DMS53 treated with DMSO at 0.1 percent for 48 hours (cell line): ENCODE results near the gene AGPS.
A peak's percentile ranks its signal among the peaks of the same experiment; 100 is the strongest.
"Not testable (repeated sequence)": the region's sequence is repeated elsewhere in the genome, so short reads cannot be mapped to it uniquely, and the experiment has no call there.

ENCODE experiments used
- DNase-seq: peaks from one replicate; lab custom pipeline; 2025; ENCODE audit not compliant: unreplicated experiment; lab: John Stamatoyannopoulos, UW

The AGPS gene

DNA sequence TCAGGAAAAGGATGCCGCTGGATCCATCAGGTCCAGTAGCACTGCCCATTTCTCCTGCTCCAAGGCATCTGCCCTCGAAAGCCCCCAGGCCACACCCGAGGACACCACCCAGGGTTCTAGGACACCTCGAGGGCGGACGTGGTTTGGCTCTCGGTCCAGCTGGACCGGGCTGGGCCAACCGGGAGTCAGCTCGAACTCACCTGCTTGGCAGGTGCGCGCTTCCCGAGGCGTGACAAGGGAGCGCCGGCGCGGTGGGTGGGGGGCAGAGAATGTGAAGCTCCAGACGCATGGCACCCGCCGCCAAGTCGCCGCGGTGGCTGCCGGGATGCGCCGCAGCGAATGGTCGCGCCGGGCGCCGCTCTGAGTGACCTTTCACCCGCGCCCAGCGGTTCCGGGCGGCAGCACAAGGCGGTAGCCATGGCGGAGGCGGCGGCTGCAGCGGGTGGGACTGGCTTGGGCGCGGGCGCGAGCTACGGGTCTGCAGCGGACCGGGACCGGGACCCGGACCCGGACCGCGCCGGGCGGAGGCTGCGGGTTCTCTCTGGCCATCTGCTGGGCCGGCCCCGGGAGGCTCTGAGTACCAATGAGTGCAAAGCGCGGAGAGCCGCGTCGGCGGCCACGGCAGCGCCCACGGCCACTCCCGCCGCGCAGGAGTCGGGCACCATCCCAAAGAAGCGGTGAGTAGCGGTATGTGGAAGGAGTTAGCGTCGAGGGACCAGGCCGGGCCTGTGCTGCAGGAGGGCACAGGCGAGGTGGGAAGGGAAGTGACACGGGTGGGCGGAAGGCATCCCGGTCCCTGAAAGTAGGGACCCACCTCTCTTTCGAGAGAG, at the start of gene AGPS:
AGPS (plus strand) TSS at position 401 of the 830 bp plus-strand sequence; CDS start at position 418, 17 bp downstream.
- peak; percentile 83 for DNase-seq

GRCh38 chr2:177343773-177344172, 48.8 kb upstream of the AGPS start:
- no peak for DNase-seq

GRCh38 chr2:177344316-177344715, 48.3 kb upstream of the AGPS start:
- no peak for DNase-seq

DNA sequence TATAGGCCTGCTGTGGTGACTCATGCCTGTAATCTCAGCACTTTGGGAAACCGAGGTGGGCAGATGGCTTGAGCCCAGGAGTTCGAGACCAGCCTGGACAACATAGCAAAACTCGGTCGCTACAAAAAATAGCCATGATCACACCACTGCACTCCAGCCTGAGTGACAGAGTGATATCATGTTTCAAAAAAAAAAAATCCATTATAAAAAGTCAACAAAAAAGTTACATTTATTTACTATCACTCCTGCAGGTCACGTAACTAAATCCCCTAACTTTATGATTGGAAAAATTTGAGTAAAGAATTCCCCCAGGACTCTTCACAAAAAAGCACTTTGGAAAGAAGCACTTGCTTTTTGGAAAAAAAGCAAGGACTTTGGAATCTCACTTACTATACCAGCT, 46.4 kb upstream of the AGPS start:
- no peak for DNase-seq

DNA sequence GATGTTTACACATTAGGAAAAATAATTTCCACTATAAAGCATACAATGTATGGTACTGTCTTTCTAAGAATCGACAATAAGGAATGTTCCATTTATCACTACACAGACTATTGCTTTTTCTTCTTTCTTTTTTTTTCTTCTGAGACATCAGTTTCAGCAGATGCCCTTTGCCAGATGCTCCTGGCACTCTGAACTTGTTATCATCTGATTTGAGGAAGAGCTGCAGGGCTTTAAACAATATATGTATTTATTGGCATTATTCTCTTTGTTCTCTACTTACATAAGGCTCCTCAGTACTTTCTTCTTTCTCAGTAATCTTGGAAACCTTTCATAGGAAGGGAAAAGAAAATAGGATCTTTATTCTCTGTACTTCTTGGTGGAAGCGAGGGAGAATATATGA, 45.0 kb upstream of the AGPS start:
- DNase-seq, result no peak

GRCh38 chr2:177348118-177348654, 44.4 kb upstream of the AGPS start:
- DNase-seq, result no peak

DNA sequence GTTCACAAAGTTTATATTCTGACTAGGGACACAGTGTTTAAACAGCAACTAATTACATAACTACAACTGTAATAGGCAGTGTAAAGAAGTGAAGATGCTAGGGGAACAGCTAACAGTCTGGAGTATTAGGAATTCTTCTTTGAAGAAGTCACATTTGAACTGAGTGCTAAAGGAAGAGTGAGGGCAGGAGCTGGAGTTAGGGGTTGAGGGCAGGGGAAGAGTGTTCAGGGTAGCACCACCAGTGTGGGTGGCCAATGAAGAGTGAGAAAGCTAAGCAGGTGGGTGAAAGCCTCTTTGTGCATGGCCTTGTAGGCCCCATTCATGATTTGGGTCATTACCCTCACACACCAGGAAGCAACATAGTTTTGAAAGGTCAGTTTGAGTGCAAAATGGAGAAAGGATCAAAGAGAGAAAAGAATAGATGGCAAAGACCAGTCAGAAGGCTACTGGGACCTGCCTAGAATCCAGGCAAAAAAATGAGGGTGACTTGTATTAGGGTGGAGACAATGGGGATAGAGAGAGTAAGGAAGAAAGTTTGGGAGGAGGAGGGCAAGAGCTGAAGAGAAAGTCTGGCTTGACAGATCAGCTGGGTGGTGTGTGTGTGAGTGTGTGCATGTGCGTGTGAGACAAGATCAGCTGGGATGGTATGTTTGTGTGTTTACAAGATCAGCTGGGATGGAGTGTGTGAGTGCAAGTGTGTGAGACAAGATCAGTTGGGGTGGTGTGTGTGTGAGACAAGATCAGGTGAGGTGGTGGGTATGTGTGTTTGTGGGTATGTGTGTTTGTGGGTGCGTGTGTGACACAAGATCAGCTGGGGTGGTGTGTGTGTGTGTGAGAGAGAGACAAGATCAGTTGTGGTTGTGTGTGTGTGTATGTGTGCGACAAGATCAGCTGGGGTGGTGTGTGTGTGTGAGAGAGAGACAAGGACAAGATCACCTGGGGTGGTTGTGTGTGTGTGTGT, 43.6 kb upstream of the AGPS start:
- DNase-seq, result no peak

DNA sequence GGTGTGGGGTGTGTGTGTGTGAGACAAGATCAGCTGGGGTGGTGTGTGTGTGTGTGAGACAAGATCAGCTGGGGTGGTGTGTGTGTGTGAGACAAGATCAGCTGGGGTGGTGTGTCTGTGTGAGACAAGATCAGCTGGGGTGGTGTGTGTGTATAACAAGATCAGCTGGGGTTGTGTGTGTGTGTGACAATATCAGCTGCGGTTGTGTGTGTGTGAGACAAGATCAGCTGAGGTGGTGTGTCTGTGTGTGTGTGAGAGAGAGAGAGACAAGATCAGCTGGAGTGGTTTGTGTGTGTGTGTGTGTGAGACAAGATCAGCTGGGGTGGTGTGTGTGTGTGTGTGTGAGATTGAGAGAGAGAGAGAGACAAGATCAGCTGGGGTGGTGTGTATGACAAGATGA, 41.9 kb upstream of the AGPS start:
- DNase-seq, result not testable (repeated sequence)

DNA sequence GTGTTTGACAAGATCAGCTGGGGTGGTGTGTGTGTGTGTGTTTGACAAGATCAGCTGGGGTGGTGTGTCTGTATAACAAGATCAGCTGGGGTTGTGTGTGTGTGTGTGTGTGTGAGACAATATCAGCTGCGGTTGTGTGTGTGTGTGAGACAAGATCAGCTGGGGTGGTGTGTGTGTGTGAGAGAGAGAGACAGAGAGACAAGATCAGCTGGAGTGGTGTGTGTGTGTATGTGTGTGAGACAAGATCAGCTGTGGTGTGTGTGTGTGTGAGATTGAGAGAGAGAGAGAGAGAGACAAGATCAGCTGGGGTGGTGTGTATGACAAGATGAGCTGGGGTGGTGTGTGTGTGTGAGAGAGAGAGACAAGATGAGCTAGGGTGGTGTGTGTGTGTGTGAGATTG, 41.5 kb upstream of the AGPS start:
- not testable (repeated sequence) for DNase-seq

DNA sequence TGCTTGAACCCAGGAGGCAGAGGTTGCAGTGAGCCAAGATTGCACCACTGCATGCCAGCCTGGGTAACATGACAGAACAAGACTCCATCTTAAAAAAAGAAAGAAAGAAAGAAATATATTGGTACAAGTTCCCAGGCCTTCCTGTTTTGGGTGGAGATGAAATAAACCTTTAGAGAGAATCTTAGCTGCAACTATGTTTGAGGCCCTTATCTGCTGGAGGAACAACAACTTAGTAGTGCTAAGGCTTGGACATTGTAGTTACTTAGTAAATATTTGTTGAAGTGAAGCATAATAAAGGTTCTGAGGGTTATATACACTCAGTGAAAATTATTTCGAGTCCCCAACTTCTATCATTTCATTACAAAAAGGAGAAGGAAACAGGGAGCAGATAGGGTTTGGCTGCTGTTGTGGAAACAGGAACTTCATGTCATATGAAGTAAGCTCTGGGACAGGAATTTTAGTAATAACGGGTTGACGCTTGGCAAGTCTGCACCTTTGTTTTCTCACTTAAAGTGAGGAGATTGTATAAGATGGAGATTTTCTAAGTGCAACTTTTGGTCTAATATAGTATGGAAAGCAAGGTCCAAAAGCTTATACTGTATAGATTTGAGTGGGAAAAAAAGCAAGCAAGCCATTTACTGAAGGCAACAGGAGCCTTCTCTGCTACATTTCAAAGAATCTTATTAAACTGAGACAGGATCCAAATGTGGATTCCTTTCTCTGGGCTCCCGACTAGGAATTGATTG, 40.0 kb upstream of the AGPS start:
- DNase-seq, result no peak

DNA sequence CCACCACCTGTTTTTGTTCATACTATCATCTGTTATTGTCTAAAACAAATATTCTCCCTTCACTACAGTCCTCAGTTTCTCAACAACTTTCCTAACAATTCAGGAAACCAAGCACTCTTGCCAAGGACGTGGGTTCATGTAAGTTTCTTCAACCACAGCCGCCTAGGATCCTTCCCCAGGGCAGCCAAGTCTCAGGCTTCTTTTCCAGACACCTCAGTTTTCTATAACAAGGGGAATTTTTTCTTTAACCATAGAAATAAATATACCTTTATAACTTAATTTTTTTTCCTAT, 39.4 kb upstream of the AGPS start:
- no peak for DNase-seq

GRCh38 chr2:177354541-177354940, 38.0 kb upstream of the AGPS start:
- not testable (repeated sequence) for DNase-seq

DNA sequence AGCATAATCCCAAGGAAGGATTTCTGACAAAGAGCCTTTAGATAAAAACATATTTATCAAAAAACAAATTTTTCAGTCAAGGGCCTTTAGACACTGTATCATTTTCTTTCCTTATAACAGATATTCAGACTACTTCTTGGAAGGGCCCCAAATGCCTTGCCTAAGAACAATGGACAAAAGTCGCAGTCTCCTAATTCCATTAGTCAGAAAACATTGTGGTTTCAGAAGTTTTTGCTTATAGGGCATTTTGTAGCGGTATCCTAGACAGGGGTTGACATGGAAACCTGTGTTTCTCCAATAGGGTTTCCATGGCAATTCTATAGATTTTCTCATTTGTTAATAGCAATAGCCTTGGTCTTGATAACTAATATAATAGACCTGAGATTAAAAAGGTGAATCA, 36.7 kb upstream of the AGPS start:
- DNase-seq, result no peak

DNA sequence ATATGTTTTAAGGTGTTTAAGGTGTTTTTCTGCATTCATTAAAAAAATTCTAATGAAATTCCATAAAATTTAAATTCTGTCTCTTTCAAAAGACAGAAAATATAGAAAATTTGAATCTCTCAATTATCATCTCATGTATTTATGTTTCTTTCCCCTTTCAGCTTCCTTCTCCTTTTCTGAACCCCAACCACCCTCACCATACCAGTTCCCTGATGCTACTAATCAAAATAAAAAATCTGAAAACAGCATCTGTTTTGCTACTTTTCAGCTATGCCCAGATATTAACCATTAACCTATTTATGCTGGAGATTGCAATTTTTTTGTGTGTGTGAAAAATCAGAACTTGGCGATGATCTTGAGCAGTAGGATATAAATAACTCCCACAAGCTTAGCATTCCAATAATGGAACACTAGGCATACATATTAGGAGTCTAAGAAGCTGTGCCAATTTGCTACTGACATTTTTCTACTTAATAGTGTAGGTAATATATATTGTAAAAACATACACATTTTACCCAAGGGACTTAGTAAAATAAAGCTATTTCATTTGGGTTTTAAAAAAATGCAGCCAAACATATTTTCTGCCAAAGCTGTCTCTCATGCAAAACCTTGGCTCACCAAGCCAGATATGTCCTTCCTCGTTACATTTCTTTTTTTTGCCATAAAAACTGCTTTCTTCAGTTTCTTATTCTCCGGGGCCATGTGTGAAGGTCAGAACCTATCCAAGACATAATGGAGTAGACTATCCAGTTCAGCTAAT, 32.6 kb upstream of the AGPS start:
- no peak for DNase-seq

- no peak for DNase-seq
Observed at GRCh38 chr2:177362499-177362898, 30.1 kb upstream of the AGPS start.

- DNase-seq, result no peak
Observed at GRCh38 chr2:177363332-177363731, 29.2 kb upstream of the AGPS start.

- not testable (repeated sequence) for DNase-seq
Observed at GRCh38 chr2:177365764-177366163, 26.8 kb upstream of the AGPS start.

- not testable (repeated sequence) for DNase-seq
Observed at GRCh38 chr2:177368023-177368422, 24.6 kb upstream of the AGPS start.

DNA sequence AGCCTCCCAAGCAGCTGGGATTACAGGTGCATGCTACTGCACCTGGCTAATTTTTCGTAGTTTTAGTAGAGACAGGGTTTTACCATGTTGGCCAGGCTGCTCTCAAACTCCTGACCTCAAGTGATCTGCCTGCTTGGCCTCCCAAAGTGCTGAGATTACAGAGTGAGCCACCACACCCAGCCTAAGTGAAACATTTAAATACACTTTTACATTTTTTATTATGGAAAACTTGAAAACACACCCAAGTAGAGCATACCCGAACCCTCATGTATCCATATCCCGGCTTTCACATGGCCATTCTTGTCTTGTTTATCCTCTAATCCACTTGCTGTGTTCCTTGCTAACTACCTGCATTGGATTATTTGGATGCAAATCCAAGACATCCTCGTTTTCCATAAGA, 13.2 kb upstream of the AGPS start:
- DNase-seq, result no peak

DNA sequence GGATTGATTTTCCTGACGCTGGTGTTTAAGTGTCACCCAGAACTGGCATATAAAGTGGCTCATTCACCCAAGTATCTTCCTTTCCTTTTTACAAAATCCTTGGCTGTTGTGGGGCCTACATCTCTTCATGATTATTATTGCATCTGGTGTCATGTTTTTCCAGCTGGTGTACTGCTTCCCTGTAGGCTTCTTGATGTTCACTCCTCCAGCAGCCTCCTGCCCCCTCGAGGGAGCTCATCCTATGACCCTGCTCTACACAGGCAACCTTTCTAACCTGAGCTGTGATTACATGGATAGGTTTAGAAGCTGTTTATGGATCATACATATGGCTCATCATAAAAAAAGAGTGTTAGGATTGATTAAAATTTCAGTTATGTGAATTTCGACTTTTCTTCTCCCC, 12.4 kb upstream of the AGPS start:
- no peak for DNase-seq
